Fibroblast of the aortic adventitia (primary cell): ENCODE results near the gene PDE6C. TPM values are rescaled to one million over a fixed set of nuclear protein-coding genes. Genes with fewer than 3 reads are reported as not detected.

Experiments used
- DNase-seq: peaks from one replicate; pipeline ENCODE4 v3.0.0-alpha.2; 2010; ENCODE audit warnings: low read depth
- H3K4me3 ChIP-seq: 2 replicates; pipeline ENCODE4 v1.5.1; 2011; ENCODE audit warnings: low read depth, mild to moderate bottlenecking, control low read depth, low read length, moderate library complexity
- CTCF ChIP-seq: IDR thresholded peaks from 2 replicates; pipeline ENCODE4 v1.5.1; 2011; ENCODE audit warnings: mild to moderate bottlenecking, low read length, control low read depth, inconsistent platforms; ENCODE audit not compliant: insufficient read depth
- total RNA-seq: library from RNA; depleted of rRNA; stranded (reverse); fragments of >200 nt; gene quantifications from 2 replicates; pipeline ENCODE4 v1.2.3, GENCODE V29; 2012; ENCODE audit warnings: low replicate concordance

The PDE6C gene
- total RNA-seq, 1 donor: not detected

- TF ChIP-seq CTCF: no peak
- no peak overlapping the region for H3K4me3 ChIP-seq
- DNase-seq: no peak
These were observed 32.2 kb upstream of the PDE6C start for GRCh38 chr10:93579985-93580711.

GRCh38 chr10:93580828-93581227, 31.5 kb upstream of the PDE6C start:
- no peak overlapping the region for H3K4me3 ChIP-seq
- TF ChIP-seq CTCF: no peak
- DNase-seq: no peak

GRCh38 chr10:93584445-93584844, 27.9 kb upstream of the PDE6C start:
- H3K4me3 ChIP-seq: no peak overlapping the region
- no peak for DNase-seq
- TF ChIP-seq CTCF: no peak

- DNase-seq: no peak
- TF ChIP-seq CTCF: no peak
- no peak overlapping the region for H3K4me3 ChIP-seq
These were observed 22.4 kb upstream of the PDE6C start for GRCh38 chr10:93589648-93590562.

- no peak for TF ChIP-seq CTCF
- no peak overlapping the region for H3K4me3 ChIP-seq
These were observed 21.7 kb upstream of the PDE6C start for GRCh38 chr10:93590638-93591037.

GRCh38 chr10:93591065-93591808, 21.1 kb upstream of the PDE6C start:
- no peak for DNase-seq
- H3K4me3 ChIP-seq: no peak overlapping the region
- TF ChIP-seq CTCF: no peak

More at GRCh38 chr10:93590638-93591037, 21.7 kb upstream of the PDE6C start:
- no peak for DNase-seq
